Astrocyte of the hippocampus (primary cell): ENCODE measurements around the gene SRGAP2C.
A peak's percentile ranks its signal among the peaks of the same experiment; 100 is the strongest.
"Not testable (repeated sequence)": the region's sequence is repeated elsewhere in the genome, so short reads cannot be mapped to it uniquely, and the experiment has no call there.

Experiments used
- DNase-seq: peaks from one replicate; pipeline ENCODE4 v3.0.0; 2011; ENCODE audit warnings: low read depth, low spot score

SRGAP2C gene

GRCh38 chr1:121376986-121377385 is 192.2 kb downstream of the SRGAP2C start:
- DNase-seq: not testable (repeated sequence)

DNA sequence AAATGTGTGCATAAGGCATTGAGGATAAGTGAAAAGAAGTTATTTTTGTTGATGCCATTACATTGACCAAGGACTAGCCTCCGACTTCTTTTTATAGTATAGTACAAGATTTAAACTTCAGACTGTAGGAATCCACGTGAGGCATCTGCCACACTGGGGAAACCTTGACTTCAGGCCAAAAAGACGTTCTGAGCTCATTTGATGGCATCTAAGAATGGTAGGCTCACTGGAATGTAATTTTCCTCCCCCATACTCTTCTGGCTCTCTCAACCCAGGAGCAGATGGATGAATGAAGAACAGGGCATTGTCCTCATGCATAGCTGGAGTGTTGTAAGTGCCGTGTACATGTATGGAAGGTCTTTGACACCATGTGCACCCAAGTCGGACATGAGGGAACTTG is 194.0 kb downstream of the SRGAP2C start:
- DNase-seq: not testable (repeated sequence)

DNA sequence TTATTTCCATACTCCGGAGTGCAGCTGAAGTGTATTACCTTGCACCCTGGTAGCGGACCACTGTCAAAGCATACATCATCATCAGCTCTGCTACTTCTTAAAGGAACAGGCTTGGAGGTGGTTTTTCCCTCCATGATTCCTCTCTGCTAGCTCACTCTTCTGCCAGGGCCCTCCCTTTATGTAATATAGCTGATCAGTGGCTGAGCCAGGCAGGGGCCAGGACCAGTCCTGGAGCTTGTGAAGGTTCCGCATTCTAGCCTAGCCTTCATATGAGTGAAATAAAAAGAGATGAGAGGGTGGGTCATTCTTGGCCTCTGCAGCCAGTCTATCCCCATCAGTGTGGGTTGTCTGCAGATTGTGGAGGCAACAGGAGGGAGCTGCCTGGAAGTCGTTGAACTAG is 200.0 kb downstream of the SRGAP2C start:
- peak; percentile 9 for DNase-seq

DNA sequence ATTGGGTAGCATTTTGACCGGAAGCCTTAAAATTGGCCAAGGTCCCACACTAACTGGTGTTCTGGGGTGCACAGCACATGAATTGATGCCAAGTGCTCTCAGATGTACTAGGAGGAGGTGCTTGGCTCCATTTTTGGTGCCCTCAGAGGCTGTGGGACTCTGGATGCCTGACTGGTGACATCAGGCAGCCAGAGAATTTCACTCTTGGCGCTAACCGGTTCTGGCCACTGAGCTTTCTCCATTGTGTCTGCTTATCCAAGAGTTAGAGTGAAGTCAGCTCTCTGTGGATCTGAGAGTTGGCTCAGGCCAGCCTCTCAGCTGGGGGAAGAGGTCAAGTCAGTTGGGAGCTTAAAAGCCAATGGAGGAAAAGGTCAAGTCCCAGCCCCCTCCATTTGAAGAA is 200.4 kb downstream of the SRGAP2C start:
- DNase-seq: not testable (repeated sequence)

DNA sequence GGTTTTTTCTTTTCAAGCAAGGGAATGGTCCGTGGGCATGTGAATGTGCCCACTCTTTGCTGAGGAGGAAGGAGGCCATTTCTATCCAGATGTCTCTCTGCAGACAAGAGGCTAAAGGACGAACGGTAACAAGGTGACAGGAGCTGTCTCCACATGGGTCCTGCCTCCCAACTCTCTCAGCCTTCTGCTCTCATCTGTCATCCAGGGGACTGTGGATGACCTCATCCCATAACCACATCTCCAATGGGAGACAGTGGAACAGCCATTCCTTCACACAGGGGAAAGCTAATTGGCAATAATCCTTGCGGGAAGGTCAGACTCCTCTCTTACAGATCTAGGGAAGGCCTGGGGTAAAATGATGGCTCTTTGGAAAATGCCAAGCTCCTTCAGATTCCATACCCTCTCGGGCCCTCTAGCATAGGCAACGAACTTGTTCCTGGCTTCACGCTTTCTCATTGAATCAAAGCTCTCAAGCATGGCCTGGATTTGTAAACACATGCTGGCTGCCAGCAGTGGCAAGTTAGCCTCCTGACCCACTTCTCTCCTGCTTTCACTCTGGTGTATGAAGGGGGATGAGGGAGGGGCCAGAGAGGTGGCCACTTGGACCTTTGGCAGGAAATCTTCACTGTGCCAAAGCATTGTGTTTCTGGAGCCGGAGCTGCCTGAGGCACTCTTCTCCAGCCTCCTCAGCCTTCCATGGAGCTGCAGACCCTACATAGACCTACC is 201.0 kb downstream of the SRGAP2C start:
- DNase-seq: not testable (repeated sequence)

GRCh38 chr1:121386319-121386948 is 201.7 kb downstream of the SRGAP2C start:
- DNase-seq: not testable (repeated sequence)

DNA sequence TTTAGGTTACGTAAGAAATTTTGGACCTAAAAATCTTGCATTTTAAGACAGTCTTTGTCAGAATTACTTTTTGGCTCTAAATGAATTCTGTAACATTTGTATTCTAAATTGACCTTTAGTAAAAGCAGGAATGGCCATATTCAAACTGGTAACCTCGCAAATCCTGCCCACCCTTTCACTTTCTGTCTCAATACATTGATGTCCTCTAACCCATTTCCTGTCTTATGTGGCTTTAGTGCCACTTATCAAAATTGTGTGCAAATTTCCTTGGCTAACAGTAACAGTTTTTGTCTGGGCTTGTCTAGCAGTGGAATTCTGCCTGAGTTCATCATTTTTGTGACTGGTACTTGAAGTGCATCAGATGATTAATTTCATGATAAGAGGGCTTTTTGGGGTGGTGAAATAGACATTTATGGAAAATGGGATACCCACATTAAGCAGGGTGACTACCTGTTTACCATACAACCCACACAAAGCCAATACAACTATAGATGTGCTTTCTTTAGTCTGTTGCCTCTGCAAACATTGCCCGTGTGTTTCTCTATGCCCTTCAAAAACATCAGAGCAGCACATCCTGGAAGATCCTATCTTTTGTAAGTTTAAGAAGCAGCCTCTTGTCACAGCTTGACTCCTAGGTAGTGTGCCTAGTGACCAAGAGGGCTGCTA is 205.3 kb downstream of the SRGAP2C start:
- DNase-seq: not testable (repeated sequence)

GRCh38 chr1:121392130-121392529 is 207.4 kb downstream of the SRGAP2C start:
- DNase-seq: not testable (repeated sequence)

GRCh38 chr1:121395718-121396201 is 211.0 kb downstream of the SRGAP2C start:
- DNase-seq: peak; percentile 42

DNA sequence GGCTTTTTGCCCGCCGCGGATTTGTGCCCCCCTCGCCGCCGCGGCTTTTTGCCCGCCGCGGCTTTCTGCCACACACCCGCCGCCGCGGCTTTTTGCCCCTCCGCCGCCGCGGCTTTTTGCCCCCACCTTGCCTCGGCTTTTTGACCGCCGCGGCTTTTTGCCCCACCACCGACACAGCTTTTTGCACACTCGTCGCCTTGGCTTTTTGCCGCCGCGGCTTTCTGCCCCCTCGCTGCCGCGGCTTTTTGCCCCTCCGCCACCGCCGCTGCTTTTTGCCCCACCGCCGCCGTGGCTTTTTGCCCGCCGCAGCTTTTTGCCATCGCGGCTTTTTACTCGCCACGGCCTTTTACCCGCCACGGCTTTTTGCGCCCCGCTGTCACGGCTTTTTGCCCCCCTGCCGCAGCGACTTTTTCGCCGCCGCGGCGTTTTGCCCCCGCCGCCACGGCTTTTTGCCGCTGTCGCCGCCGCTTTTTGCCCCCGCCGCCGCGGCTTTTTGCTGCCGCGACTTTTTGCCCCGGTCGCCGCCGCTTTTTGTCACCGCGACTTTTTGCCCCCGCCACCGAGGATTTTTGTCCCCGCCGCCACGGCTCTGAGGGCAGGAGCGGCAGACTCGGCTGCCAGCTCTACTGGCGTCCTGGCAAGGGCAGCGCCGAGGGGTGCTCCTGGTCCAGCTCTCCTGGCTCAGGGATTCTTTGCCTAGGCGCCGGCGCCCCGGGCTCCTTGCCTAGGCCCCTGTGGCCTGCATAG is 211.7 kb downstream of the SRGAP2C start:
- DNase-seq: peak; percentile 50

- DNase-seq: peak; percentile 5
Measured at GRCh38 chr1:121397101-121397500, 212.3 kb downstream of the SRGAP2C start.

- DNase-seq: not testable (repeated sequence)
Measured at GRCh38 chr1:121399193-121399592, 214.4 kb downstream of the SRGAP2C start.

DNA sequence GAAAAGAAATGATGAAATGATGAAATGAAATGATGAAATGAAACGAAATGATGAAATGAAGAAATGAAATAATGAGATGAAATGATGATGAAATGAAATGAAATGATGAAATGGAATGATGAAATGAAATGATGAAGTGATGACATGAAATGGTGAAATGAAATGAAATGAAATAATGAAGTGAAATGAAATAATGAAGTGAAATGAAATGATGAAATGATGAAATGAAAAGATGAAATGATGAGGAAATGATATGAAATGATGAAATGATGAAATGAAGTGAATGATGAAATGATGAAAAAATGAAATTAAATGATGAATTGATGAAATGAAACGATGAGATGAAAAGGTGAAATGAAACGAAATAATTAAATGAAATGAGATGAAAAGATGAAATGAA is 215.3 kb downstream of the SRGAP2C start:
- not testable (repeated sequence) for DNase-seq

DNA sequence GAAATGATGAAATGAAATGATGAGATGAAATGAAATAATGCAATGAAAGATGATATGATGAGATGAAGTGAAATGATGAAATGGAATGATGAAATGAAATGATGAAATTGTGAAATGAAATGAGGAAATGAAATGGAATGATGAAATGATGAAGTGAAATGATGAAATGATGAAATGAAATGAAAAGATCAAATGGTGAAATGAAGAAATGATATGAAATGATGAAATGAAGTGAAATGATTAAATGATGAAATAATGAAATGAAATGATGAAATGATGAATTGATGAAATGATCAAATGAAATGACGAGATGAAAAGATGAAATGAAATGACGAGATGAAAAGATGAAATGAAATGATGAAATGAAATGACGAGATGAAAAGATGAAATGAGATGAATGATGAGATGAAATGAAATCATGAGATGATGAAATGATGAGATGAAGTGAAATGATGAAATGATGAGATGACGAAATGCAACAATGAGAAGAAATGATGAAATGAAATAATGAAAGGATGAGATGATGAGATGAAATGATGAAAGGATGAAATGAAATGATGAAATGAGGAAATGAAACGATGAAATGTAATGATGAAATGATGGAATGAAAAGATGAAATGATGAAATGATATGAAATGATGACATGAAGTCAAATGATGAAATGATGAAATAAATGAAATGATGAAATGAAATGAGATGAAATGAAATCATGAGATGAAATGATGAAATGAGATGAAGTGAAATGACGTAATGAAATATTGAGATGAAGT is 216.0 kb downstream of the SRGAP2C start:
- DNase-seq: not testable (repeated sequence)

DNA sequence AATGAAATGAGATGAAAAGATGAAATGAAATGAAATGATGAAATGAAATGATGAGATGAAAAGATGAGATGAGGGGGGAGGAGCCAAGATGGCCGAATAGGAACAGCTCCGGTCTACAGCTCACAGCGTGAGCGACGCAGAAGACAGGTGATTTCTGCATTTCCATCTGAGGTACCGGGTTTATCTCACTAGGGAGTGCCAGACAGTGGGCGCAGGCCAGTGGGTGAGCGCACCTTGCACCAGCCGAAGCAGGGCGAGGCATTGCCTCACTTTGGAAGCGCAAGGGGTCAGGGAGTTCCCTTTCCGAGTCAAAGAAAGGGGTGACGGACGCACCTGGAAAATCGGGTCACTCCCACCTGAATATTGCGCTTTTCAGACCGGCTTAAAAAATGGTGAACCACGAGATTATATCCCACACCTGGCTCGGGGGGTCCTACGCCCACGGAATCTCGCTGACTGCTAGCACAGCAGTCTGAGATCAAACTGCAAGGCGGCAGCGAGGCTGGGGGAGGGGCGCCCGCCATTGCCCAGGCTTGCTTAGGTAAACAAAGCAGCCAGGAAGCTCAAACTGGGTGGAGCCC is 216.7 kb downstream of the SRGAP2C start:
- DNase-seq: not testable (repeated sequence)

GRCh38 chr1:121403254-121403653 is 218.5 kb downstream of the SRGAP2C start:
- not testable (repeated sequence) for DNase-seq

GRCh38 chr1:121408354-121408753 is 223.6 kb downstream of the SRGAP2C start:
- no peak for DNase-seq

- DNase-seq: no peak
Measured at GRCh38 chr1:121413821-121414220, 229.0 kb downstream of the SRGAP2C start.

- peak; percentile 51 for DNase-seq
Measured at GRCh38 chr1:121414905-121415304, 230.1 kb downstream of the SRGAP2C start.

DNA sequence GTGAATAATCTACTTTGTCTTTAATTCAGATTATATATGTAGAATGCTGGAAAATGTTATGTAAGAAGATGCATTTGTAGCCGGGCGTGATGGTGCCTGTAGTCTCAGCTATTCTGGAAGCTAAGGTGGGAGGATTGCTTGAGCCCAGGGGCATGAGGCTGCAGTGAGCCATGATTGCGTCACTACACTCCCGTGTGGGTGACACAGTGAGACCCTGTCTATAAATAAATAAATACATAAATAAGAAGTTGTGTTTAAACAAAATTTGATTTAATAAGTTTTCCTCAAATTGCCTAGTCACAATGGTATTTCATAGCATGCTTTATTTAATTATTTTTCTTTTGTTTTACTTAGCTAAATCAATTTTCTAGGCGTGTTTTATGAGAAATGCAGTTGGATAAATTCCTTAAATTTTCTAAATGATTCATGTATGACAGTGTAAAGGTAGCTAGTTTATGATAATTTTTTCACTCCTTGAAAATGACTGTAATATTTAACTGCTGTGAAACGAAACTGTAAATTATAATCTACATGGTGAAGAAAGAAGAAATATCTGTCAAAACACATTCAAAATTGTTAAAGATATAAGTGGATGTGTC is 232.6 kb downstream of the SRGAP2C start:
- peak; percentile 2 for DNase-seq
